ENCODE data around the gene PRAC1.

DNA sequence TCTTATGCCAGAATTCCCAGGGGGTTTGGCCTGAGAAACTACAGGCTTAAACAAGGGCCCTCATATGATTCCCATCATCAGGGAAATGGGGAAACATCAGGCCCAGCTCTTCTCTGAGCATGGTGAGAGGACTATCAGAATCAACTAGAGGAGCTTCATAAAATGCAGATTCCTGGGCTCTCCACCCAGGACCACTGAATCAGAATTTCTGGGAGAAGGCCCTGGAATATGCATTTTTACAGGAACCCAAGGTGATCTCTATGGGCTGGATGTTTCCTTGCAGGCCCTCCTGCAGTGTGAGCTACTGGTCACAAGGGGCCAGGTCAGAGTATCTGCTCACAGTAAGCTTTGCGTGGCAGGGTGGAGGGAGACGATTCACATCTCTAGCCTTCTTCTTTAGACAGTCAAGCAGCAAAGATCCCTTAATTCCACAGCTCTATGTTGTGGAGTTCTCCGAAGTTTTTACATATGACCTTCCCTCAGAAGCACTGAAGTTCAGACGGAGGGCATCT is 45.0 kb upstream of the PRAC1 start:
- TF ChIP-seq, protein P1, sequence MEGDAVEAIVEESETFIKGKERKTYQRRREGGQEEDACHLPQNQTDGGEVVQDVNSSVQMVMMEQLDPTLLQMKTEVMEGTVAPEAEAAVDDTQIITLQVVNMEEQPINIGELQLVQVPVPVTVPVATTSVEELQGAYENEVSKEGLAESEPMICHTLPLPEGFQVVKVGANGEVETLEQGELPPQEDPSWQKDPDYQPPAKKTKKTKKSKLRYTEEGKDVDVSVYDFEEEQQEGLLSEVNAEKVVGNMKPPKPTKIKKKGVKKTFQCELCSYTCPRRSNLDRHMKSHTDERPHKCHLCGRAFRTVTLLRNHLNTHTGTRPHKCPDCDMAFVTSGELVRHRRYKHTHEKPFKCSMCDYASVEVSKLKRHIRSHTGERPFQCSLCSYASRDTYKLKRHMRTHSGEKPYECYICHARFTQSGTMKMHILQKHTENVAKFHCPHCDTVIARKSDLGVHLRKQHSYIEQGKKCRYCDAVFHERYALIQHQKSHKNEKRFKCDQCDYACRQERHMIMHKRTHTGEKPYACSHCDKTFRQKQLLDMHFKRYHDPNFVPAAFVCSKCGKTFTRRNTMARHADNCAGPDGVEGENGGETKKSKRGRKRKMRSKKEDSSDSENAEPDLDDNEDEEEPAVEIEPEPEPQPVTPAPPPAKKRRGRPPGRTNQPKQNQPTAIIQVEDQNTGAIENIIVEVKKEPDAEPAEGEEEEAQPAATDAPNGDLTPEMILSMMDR (IDR thresholded peaks at IDR 0.05; ENCODE audit: insufficient read depth, low read length, poor library complexity, severe bottlenecking): no peak
- TF ChIP-seq EZH2phosphoT487 (conservative IDR thresholded peaks at IDR 0.05; ENCODE audit: low read length): no peak
